RWPE2 (cell line): Measurements from ENCODE around the gene LCE4A.

Experiments used
- ATAC-seq: fragments of 200-7000 bp; cut with Tn5 transposase; 3 replicates; pipeline ENCODE4 v1.9.1; 2021; ENCODE audit warnings: low read depth
- DNase-seq: peaks from one replicate; pipeline ENCODE4 v3.0.0-alpha.2; 2020; ENCODE audit warnings: low spot score
- H3K27ac ChIP-seq: fragments of 450-650 bp; 2 replicates; pipeline ENCODE4 v1.5.1; 2017; ENCODE audit warnings: mild to moderate bottlenecking; ENCODE audit not compliant: poor library complexity, severe bottlenecking
- H3K27me3 ChIP-seq: fragments of 250-450 bp; sonication (Bioruptor Pico); 2 replicates; pipeline ENCODE4 v1.5.1; 2021; ENCODE audit warnings: mild to moderate bottlenecking, moderate library complexity; ENCODE audit not compliant: insufficient read depth, poor library complexity, severe bottlenecking
- H3K36me3 ChIP-seq: fragments of 250-450 bp; sonication (Bioruptor Pico); 2 replicates; pipeline ENCODE4 v1.5.1; 2020; ENCODE audit warnings: low read depth, mild to moderate bottlenecking, moderate library complexity
- H3K4me1 ChIP-seq: fragments of 250-450 bp; sonication (Bioruptor Pico); 2 replicates; pipeline ENCODE4 v1.5.1; 2021; ENCODE audit warnings: mild to moderate bottlenecking, moderate library complexity; ENCODE audit not compliant: insufficient read depth, poor library complexity, severe bottlenecking
- H3K4me3 ChIP-seq: fragments of 250-450 bp; sonication (Bioruptor Pico); 2 replicates; pipeline ENCODE4 v1.5.1; 2021; ENCODE audit warnings: mild to moderate bottlenecking, moderate library complexity; ENCODE audit not compliant: severe bottlenecking
- H3K9me3 ChIP-seq: fragments of 250-450 bp; sonication (Bioruptor Pico); 2 replicates; pipeline ENCODE4 v1.5.1; 2021; ENCODE audit warnings: mild to moderate bottlenecking, moderate library complexity; ENCODE audit not compliant: severe bottlenecking
- CTCF ChIP-seq: fragments of 450-650 bp; IDR thresholded peaks from one replicate; pipeline ENCODE4 v1.5.1; 2017; ENCODE audit warnings: mild to moderate bottlenecking, moderate library complexity; ENCODE audit not compliant: poor library complexity, severe bottlenecking

LCE4A gene

GRCh38 chr1:152756872-152757271 lies 48.9 kb downstream of the LCE4A start:
- Histone ChIP-seq H3K4me1 (peaks cover 29% of the 10 kb centered on the region), H3K36me3 (no peaks in the 10 kb centered on the region), H3K27me3 (no peaks in the 10 kb centered on the region), H3K9me3 (no peaks in the 10 kb centered on the region), H3K27ac (no peak overlapping the region), H3K4me3 (no peak overlapping the region)
- no peak for TF ChIP-seq CTCF
- DNase-seq (no peak), ATAC-seq (peak; percentile 74)

GRCh38 chr1:152757747-152758146 lies 49.8 kb downstream of the LCE4A start, which contains the start of gene KPRP:
TSS of gene KPRP (plus strand) at chr1:152758025. CDS start at chr1:152759589, 1,564 bp downstream.
- Histone ChIP-seq H3K36me3 (no peaks in the 10 kb centered on the region), H3K27ac (no peak within 1 kb of the TSS), H3K27me3 (no peaks in the 10 kb centered on the region), H3K4me1 (peaks cover 26% of the 10 kb centered on the region), H3K4me3 (no peak within 1 kb of the TSS), H3K9me3 (no peaks in the 10 kb centered on the region)
- no peak for TF ChIP-seq CTCF
- ATAC-seq (no peak), DNase-seq (no peak)

- DNase-seq (no peak), ATAC-seq (no peak)
Observed at GRCh38 chr1:152758636-152759035, 50.7 kb downstream of the LCE4A start.

More at GRCh38 chr1:152758636-152759035, 50.7 kb downstream of the LCE4A start:
- Histone ChIP-seq H3K36me3 (no peaks in the 10 kb centered on the region), H3K4me1 (peaks cover 25% of the 10 kb centered on the region), H3K27ac (no peak overlapping the region), H3K4me3 (no peak overlapping the region), H3K27me3 (no peaks in the 10 kb centered on the region), H3K9me3 (no peaks in the 10 kb centered on the region)
- TF ChIP-seq CTCF, result no peak
